ENCODE measurements around the gene TBL2.

DNA sequence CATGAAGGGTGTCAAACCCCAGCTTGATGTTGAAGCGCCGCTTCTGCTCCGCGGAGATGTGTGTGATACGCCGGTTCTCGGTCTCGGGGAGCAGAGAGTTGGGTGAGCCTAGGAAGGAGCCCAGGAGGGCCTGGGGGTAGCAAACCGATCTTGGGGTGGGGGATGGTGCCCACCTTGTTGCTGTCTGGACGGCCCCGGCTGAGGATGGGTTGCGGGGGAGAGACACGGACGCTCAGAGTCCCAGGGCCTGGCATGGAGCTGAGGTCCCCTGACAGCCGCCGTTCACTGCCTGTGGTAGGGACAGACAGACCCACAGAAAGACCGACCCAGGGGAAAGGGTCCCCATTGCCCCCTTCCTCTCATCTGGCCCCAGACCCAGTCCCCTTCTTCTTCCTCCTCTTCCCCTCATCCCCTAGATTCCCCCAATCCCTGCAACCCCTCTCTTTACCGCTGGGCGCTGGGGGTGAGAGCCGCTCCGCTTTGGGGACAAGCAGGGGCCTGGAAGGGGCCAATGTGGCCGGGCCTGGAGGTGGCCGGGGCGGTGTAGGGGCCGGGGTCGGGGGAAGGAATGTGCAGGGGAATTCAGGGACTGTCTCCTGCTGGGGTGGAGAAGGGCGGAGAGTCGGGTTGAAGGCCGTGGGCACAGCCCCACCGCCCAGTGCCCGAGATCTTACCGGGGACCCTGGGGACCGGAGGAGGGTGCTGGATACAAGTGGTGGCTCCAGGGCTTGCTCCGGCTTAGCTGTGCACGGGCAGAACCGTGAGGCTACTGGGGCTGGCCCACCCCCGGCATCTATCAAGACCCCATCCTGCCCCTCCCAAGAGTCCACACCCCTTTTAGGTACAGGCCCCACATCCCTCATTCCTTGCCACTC is 18.0 kb upstream of the TBL2 start:
- TF ChIP-seq, protein P1, sequence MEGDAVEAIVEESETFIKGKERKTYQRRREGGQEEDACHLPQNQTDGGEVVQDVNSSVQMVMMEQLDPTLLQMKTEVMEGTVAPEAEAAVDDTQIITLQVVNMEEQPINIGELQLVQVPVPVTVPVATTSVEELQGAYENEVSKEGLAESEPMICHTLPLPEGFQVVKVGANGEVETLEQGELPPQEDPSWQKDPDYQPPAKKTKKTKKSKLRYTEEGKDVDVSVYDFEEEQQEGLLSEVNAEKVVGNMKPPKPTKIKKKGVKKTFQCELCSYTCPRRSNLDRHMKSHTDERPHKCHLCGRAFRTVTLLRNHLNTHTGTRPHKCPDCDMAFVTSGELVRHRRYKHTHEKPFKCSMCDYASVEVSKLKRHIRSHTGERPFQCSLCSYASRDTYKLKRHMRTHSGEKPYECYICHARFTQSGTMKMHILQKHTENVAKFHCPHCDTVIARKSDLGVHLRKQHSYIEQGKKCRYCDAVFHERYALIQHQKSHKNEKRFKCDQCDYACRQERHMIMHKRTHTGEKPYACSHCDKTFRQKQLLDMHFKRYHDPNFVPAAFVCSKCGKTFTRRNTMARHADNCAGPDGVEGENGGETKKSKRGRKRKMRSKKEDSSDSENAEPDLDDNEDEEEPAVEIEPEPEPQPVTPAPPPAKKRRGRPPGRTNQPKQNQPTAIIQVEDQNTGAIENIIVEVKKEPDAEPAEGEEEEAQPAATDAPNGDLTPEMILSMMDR (conservative IDR thresholded peaks at IDR 0.05; ENCODE audit: low read length): no peak
- TF ChIP-seq EZH2phosphoT487 (IDR thresholded peaks at IDR 0.05; ENCODE audit: borderline replicate concordance): no peak
